ENCODE results near the gene GNAT1.

The GNAT1 gene

GRCh38 chr3:50163572-50164455 lies 27.6 kb upstream of the GNAT1 start:
- peak; percentile 89 for DNase-seq

- no peak for DNase-seq
Observed at GRCh38 chr3:50164481-50164880, 26.9 kb upstream of the GNAT1 start.

- DNase-seq, result no peak
Observed at GRCh38 chr3:50164984-50165909, 26.2 kb upstream of the GNAT1 start.

GRCh38 chr3:50165910-50166538 lies 25.4 kb upstream of the GNAT1 start:
- DNase-seq, result no peak

- no peak for DNase-seq
Observed at GRCh38 chr3:50166620-50167019, 24.8 kb upstream of the GNAT1 start.

- no peak for DNase-seq
Observed at GRCh38 chr3:50167069-50167840, 24.2 kb upstream of the GNAT1 start.

GRCh38 chr3:50167841-50168209 lies 23.6 kb upstream of the GNAT1 start:
- no peak for DNase-seq

GRCh38 chr3:50168388-50168787 lies 23.0 kb upstream of the GNAT1 start:
- no peak for DNase-seq

GRCh38 chr3:50168791-50169190 lies 22.6 kb upstream of the GNAT1 start:
- DNase-seq, result no peak

- no peak for DNase-seq
Observed at GRCh38 chr3:50169232-50169832, 22.1 kb upstream of the GNAT1 start.

- DNase-seq, result no peak
Observed at GRCh38 chr3:50169858-50170257, 21.6 kb upstream of the GNAT1 start.

- no peak for DNase-seq
Observed at GRCh38 chr3:50170689-50171088, 20.7 kb upstream of the GNAT1 start.

- DNase-seq, result no peak
Observed at GRCh38 chr3:50171540-50172301, 19.7 kb upstream of the GNAT1 start.

GRCh38 chr3:50172626-50173220 lies 18.7 kb upstream of the GNAT1 start:
- DNase-seq, result no peak

GRCh38 chr3:50173685-50174516 lies 17.5 kb upstream of the GNAT1 start:
- no peak for DNase-seq

- DNase-seq, result no peak
Observed at GRCh38 chr3:50174517-50174895, 16.9 kb upstream of the GNAT1 start.

GRCh38 chr3:50174947-50175524 lies 16.4 kb upstream of the GNAT1 start:
- DNase-seq, result no peak

- no peak for DNase-seq
Observed at GRCh38 chr3:50177346-50177745, 14.1 kb upstream of the GNAT1 start.

- DNase-seq, result no peak
Observed at GRCh38 chr3:50179710-50180109, 11.7 kb upstream of the GNAT1 start.

GRCh38 chr3:50181985-50182384 lies 9.4 kb upstream of the GNAT1 start:
- no peak for DNase-seq

Measured in amniotic stem cell (primary cell).